Omental fat pad (tissue), 4 donors: ENCODE measurements around the gene GPHN. TPM values are rescaled to one million over a fixed set of nuclear protein-coding genes. Genes with fewer than 3 reads are reported as not detected.
"Not testable (repeated sequence)": the region's sequence is repeated elsewhere in the genome, so short reads cannot be mapped to it uniquely, and the experiment has no call there.

ENCODE experiments used
- ATAC-seq: fragments of 150-250 bp; one replicate; pipeline ENCODE4 v1.9.1; 2016; ENCODE audit warnings: mild to moderate bottlenecking, moderate library complexity; ENCODE audit not compliant: low FRiP score
- DNase-seq: peaks from one replicate; pipeline ENCODE4 v3.0.0-alpha.2; 2019; ENCODE audit warnings: low spot score
- total RNA-seq, 4 donors: library from RNA; depleted of rRNA; stranded (reverse); fragments of >200 nt; gene quantifications; one replicate each; pipeline ENCODE4 v1.1.0, GENCODE V29; 2016
- TF ChIP-seq, protein P1 (sequence below), 3 donors: fragments of 450-650 bp; IDR thresholded peaks; one replicate each; pipeline ENCODE4 v1.5.1; 2016 to 2017; ENCODE audit warnings: antibody characterized with exemption in 3 of 3, mild to moderate bottlenecking in 3 of 3, moderate library complexity in 2 of 3

The GPHN gene
- total RNA-seq, 4 donors from 2014 or later = 8.0 to 27.6 (median 18.7) TPM

DNA sequence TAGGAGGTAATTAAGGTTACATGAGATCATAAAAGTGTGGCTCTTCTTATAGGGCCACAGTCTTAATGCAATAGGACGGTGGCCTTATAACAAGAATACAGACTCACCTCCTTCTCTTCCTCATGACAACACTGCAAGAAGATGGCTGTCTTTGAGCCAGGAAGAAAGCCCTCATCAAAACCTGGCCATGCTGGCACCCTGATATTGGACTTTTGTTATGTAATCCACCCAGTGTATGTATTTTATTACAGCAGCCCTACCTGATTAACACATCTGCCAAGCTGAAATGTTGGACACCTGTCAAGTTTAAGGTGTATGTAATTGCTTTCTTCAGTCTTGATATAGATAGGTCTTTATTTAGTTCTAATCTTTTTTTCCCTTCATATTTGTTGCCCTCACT is 217.0 kb downstream of the GPHN start:
- TF ChIP-seq, protein P1, sequence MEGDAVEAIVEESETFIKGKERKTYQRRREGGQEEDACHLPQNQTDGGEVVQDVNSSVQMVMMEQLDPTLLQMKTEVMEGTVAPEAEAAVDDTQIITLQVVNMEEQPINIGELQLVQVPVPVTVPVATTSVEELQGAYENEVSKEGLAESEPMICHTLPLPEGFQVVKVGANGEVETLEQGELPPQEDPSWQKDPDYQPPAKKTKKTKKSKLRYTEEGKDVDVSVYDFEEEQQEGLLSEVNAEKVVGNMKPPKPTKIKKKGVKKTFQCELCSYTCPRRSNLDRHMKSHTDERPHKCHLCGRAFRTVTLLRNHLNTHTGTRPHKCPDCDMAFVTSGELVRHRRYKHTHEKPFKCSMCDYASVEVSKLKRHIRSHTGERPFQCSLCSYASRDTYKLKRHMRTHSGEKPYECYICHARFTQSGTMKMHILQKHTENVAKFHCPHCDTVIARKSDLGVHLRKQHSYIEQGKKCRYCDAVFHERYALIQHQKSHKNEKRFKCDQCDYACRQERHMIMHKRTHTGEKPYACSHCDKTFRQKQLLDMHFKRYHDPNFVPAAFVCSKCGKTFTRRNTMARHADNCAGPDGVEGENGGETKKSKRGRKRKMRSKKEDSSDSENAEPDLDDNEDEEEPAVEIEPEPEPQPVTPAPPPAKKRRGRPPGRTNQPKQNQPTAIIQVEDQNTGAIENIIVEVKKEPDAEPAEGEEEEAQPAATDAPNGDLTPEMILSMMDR (IDR thresholded peaks at IDR 0.05) = no peak
- DNase-seq = no peak
- ATAC-seq = no peak

DNA sequence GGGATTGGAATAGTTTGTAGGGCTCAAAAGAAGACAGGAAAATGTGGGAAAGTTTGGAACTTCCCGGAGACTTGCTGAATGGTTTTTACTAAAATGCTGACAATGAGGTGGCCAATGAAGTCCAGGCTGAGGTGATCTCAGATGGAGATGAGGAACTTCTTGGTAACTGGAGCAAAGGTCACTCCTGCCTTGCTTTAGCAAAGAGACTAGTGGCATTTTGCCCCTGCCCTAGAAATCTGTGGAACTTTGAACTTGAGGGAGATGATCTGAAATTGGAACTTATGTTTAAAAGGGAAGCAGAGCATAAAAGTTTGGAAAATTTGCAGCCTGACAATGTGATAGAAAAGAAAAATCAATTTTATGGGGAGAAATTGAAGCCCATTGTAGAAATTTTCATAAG is 223.4 kb downstream of the GPHN start:
- DNase-seq, ATAC-seq: not testable (repeated sequence)

DNA sequence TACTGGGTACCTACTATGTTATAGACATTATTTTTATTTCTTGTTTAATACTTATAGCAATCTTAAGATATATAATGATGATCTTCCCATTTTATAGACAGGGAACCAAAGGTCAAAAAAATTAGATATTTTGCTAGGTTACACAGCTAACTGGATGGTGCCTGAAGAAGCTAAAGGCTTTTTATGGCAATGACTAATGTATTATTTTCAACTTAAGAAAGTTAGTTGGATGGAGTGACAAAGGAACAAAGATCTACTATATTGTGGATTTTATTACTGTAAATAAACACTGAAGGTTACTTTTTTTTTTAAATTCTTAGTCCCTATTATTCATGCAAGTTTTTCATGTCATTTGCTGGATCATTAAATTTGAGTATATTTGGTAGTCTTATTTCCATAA is 227.9 kb downstream of the GPHN start:
- DNase-seq = no peak
- TF ChIP-seq, protein P1 (IDR thresholded peaks at IDR 0.05) = no peak
- ATAC-seq = no peak

DNA sequence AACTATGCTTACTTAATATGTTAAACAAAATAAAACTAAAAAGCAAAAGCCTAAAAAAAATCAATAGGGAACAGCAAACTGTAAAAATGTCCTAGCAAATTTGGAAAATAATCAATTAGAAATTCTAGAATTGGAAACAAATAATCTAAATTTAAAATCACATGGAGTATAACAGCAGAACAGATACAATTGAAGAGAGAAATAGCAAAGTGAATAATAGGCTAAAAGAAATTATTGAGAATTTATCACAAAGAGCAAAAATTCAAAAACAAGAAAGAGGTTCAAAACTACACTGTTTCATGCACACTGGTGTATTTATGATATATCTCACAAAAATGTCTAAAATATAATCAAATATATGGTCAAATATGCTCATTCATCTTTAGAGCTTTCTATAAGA is 231.9 kb downstream of the GPHN start:
- ATAC-seq (no peak), DNase-seq (no peak)
- TF ChIP-seq, protein P1 (IDR thresholded peaks at IDR 0.05) = no peak

DNA sequence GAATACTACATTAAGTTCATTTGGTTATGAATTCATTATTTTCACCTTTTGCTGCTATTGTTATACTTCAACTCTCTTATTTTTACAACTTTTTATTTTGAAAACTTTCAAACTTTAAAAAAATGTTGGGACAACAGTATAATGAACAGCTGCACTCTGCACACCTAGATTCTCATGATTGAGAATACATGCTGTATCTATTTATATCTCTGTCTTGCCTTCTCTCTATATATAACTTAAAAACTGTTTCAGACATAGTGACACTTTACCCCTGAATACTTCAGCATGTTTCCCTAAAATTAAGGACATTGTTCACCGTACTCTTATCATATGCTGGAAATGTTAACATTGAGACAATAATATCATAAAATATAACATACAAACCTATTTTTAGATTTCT is 237.1 kb downstream of the GPHN start:
- TF ChIP-seq, protein P1 (IDR thresholded peaks at IDR 0.05) = no peak
- no peak for ATAC-seq
- DNase-seq = no peak

DNA sequence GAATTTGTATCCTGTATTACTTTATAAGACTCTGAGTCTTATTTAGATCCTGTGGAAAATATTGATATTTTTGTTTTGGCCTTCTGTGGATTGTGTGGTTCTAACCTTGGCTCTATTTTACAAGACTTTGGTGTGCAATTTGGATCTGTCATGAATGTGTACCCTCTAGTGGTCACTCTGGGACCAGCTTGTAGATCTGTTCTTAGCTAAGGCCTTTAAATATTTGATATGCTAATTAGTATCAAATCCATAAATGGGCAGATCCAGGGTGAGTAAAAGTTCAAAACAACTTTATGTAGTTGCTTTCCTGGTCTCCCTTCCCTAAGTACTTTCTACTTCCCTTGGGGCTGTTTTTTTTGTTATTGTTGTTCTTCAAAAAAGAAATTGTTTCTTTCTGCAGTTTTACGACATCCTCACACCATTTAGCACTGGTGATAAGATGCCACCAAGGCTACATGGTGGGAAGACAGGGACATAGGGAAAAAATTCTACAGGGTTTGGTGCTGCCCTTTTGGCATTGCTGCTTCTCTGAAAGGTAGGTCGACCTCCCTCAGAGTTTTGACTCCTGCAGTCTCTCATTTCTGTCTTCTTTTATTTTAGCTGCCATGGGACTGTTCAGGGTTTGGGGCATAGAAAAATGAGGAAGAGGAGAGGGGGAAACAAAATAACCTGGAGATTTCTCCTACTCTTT is 238.5 kb downstream of the GPHN start:
- ATAC-seq = no peak
- DNase-seq = no peak
- TF ChIP-seq, protein P1 (IDR thresholded peaks at IDR 0.05) = no peak

DNA sequence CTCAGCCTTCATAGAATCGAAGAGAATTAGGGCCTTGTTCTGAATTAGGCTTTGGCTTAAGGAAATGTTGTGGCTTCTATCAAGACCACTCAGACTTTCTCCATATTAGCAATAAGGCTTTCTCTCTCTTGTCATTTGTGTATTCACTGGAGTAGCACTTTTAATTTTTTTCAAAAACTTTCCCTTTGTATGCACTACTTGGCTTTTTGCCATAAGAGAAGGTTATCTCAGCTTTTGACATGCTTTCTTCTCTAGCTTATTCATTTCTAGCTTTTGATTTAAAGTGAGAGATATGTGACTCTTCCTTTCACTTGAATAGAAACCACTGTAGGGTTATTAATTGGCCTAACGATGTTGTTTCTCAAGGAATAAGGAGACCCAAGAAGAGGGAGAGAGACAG is 244.2 kb downstream of the GPHN start:
- DNase-seq (no peak), ATAC-seq (no peak)
- TF ChIP-seq, protein P1 (IDR thresholded peaks at IDR 0.05) = no peak
